NCI-H510A (cell line): ENCODE measurements around the gene FAM120B.

Source experiments
- DNase-seq: peaks from one replicate; lab custom pipeline; 2025; lab: John Stamatoyannopoulos, UW

The FAM120B gene

DNA sequence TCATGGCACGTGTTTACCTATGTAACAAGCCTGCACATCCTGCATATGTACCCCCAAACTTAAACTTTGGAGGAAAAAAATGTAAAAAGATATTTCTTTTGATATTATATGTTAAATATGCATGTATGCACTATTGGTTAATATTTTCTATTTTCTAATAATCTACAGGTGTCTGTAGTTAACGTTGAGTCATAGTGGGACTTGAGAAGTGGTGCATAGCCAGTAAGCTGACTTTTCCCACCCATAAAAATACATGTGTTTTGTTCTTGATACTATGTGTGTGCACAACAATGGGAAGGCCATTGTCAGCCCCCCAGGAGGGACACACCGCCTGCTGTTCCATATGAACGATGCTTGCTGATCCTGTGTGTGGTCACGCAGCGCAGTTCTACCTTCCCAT is 49.1 kb downstream of the FAM120B start:
- no peak for DNase-seq

DNA sequence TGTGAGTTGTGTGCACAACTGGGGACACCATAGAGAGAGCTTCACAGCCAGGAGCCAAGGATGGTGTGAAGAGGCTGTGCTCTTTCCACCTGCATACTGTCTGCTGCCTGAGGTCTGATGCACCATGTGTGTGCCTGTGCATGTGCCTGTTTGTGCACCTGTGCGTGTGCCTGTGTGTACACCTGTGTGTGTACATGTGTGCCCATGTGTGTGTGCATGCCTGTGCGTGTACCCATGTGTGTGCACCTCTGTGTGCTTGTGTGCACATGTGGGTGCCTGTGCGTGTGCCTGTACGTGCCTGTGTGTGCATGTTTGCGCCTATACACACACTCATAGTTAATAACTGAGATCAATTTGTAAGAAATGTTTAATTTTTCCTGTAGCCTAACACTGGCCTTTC is 51.3 kb downstream of the FAM120B start:
- DNase-seq: no peak

DNA sequence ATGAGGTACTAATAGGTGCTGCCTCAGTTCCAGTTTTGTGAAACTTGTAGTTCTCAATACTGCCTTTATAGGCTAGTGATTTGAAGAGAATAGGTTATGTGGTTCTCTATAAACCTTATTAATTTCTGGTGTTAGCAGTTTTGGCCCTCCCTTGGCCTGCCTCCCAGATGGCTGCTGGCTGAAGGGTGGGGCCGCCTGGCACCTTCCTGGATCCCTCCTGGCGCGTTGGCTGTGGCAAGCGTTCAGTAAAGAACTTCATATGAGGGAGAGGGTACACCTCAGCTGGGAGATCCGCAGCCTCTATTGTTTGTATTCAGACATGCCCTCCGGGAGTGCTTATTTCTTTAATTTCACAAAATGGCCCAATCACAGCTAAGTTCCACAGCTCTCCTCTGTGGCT is 51.9 kb downstream of the FAM120B start:
- no peak for DNase-seq

DNA sequence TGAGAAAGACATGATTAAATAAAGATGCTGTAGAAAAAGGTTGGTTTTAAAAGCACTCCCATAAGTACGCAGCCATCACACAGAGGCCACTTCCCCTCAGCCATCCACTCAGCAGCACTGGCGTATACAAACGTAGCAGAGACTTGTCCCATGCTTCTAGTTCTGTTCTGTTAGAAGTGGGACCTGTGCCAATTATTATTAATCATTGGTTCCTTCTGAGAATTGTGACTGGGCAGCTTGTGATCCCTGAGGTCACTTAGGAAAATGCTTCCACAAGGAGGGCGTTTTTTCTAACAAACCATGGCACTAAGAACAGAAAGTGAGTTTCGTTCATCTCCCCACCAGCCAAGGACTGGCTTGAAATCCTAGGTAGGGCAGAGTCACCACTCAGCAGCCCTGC is 53.9 kb downstream of the FAM120B start:
- no peak for DNase-seq

DNA sequence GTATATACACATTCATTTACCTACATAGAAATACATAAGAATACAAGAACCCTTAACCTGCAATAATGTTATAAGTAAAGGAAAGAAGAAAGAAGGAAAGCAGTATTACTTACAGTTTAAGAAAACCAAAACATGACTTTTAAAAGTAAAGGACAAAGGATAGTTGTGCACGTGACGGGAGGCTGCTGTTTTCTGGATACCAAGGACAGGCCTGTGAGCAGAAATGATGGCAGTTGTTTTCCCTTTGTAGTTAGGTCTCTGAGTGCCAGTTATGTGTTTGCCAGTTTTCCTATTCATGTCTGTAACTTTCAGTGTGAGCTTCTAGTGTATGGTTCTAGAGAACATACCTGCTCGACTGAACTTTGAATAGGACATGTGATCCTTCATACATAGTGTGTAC is 54.8 kb downstream of the FAM120B start:
- no peak for DNase-seq

DNA sequence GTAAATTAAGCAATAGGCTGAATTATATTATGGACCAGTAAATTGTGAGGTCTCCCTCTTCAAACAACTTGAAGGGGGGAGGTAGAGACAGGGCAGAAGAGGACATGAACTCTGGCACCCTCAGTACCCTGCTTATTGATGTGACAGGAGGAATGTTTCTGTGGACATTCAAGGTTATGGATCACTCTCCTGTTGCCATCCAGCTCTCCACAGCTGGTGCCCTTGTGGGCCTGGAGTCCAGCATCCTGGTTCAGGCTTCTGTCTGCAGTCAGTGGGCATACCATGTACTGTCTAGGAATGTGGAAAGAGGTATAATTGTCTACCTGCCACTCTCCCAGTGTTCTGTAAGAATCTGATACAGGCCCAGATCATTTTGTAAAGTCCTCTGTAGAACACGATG is 55.6 kb downstream of the FAM120B start:
- no peak for DNase-seq

DNA sequence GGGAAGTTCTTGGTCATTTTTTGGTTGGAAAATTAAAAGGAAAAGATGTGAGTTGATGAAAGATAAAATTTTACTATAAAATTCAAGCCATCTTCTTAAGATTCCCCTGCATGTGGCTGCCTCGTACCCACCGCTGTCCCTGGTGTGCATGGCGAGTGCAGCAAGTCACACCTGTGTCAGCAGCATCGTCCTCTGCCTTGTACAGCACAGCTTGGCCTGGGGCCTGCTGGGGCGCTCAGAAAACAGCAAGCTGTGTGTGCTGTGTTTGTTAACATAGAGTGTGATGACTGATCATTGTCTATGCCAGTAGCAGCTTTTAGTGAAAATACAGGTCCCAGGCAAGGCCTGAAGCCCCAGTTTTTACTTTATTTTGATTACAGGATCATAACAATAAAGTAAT is 56.7 kb downstream of the FAM120B start:
- DNase-seq: no peak

DNA sequence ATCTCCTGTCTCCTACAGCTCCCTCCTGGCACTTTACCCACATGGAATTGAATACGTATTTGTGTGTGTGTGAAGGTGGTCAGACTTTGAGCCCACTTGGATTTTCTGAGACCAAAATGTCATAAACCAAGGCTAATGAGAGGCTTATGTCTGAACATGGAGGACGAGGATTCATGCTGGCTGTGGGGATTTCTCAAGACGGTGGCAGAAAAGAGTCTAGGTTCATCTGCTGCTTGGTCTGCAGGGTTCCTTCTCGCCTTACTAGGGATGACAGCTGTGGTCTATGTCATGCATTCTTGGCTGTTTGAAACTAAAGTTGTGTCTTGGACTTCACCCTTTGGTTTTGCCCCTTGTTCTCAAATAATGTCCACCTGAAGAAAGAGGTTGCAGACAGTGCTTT is 58.6 kb downstream of the FAM120B start:
- no peak for DNase-seq

DNA sequence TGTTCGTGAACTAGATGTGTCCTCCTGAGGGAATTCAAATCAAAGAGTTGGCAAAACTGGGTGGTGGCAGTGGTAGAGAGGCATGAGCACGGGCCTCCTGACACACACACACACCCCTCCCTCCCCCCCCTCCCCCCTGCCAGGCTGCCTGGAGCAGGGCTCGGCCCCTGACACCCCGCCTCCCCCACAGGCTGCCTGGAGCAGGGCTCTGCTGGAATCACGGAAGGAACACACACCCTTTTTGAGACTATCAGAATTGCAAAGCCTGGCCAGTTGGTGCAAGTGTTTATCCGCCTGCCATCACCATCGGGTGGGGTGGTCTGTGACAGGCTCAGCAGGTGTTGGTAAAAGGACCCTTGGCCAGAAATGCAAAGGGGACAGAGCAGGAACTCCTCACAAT is 59.0 kb downstream of the FAM120B start:
- no peak for DNase-seq

DNA sequence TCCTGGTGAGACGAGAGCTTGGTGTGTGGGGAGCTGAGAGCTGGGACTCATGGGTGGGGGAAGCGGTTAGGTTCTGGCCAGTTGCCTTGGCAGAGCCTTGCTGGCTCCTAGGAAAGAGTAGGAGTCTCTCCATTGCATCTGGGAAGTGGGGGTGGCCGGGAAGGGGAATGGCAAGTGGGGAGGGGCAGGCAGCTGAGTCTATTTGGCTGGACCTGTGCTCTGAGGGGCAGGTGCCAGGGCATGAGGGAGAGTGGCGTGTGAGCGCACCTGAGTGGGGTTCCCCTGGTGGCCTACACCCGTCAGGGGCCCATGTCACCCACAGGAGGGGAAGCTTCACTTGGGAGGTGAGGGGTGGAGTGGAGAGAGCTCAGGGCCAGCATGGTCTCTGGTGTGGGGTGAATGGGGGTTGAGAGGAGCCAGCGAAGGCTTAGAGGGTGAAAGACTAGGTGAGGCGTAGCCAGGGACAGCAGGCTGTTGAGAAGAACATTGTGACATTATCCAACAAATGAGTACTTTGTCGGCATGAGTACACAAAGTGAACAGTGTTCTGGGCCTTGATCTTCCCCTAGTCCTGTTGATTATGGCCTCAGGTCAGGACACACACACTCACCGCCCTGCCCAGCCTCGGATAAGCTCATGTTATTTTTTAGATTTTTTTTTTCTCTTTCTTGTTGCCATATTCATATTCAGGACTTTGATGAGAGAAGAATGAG is 59.8 kb downstream of the FAM120B start:
- DNase-seq: no peak

DNA sequence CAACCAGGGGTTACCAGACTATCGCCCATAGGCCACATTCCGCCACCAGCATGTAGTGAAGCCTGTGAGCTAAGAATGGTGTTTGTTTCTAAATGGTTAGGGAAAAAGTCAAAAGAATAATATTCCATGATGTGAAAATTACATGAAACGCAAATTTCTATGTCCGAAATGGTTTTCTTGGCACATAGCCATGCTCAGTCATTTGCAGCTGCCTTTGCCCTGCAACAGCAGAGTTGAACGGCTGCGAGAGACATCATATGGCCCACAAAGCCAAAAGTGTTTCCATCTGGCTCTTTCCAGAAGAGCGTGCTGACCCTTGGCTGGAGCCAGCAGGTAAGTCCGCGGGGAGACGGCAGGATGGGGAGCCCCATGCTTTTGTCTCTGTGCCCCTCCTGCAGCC is 60.7 kb downstream of the FAM120B start:
- DNase-seq: no peak

DNA sequence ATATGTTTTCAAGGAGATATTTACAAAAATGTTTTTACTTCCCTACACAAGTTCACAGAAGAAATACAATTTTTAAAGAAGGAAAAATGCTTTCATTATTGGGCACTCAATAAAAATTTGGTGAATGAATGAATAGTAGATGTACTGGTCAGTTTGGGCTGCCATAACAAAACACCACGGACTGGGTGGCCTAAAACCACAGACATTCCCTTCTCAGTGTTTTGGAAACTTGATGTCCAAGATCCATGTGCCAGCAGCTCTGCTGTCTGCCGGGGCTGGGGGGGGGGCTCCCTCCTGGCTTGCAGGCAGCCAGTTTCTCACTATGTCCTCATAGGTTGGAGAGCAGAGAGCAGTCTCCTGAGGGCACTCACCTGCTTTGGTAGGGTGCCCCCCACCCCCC is 62.0 kb downstream of the FAM120B start:
- no peak for DNase-seq

DNA sequence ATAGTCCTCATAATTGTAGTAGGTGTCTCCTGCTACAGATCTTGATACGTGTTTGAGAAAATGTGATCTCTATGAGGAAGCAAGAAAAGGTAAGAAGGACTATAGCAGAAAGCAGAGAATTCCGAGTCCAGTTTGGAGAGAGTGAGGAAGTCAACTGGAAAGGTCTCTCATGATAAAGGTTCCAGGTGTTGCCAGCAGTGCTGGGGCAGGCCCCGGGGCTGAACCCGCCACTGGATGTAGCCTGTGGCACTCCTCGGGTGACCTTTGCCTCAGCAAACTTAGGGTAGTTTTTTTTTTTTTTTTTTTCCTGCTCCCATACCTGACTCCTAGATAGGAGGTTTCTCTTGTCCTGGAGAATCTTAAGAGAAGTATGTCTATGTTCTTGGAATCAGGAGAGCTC is 62.8 kb downstream of the FAM120B start:
- no peak for DNase-seq

DNA sequence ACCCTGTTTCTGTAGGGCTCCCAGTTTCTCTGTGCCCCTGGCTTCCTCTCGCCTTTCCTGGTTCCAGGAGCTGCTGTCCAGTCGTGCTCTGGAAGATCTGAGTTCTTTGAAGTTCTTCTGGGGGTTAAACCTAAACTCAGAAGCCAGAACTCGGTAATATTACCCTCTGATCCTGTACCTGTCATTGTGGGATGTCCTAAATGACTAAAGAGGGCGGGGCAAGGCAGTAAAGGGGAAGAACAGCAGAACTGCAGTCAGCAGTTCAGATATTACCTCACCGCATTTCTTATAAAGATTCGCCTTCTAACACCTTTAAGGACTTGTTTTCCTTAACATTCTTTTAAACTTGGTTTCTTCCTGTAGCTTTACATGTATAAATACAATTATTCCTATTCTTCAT is 63.9 kb downstream of the FAM120B start:
- no peak for DNase-seq

DNA sequence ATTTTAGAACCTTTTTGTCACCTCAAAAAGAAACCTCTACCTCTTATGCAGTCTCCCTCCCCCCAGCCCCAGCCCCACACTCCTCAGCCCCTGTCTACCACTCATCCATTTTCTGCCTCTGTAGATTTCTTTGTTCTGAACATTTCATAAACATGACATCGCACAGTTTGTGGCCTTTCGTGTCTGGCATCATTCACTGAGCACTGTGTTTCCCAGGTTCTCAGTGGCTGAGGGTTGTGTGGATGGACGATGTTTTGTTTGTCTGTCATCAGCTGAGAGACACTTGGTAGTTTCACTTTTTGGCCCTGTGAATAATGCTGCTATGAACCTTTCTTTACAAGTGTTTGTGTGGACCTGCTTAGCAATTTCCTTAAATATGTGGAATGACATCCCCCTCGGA is 64.5 kb downstream of the FAM120B start:
- no peak for DNase-seq

DNA sequence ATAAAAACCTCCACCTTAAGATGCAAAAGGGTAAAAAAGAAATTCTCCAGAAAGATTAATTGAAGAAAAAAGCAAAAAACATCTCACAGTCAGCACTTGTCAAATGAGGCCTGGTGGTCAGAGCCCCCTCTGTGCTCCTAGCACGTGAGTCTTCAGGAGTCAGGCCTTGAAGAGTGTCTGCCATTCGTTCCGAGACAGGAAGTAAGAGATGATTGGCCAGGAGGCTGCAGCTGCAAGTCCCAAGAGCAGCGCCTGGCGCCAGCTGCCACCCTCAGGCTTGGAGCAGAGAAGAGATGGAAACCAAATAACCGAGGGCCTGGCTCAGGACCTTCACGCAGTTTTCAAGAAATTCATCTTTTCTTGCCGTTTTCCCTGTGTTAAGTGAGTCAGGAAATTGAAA is 65.0 kb downstream of the FAM120B start:
- DNase-seq: peak; percentile 73

DNA sequence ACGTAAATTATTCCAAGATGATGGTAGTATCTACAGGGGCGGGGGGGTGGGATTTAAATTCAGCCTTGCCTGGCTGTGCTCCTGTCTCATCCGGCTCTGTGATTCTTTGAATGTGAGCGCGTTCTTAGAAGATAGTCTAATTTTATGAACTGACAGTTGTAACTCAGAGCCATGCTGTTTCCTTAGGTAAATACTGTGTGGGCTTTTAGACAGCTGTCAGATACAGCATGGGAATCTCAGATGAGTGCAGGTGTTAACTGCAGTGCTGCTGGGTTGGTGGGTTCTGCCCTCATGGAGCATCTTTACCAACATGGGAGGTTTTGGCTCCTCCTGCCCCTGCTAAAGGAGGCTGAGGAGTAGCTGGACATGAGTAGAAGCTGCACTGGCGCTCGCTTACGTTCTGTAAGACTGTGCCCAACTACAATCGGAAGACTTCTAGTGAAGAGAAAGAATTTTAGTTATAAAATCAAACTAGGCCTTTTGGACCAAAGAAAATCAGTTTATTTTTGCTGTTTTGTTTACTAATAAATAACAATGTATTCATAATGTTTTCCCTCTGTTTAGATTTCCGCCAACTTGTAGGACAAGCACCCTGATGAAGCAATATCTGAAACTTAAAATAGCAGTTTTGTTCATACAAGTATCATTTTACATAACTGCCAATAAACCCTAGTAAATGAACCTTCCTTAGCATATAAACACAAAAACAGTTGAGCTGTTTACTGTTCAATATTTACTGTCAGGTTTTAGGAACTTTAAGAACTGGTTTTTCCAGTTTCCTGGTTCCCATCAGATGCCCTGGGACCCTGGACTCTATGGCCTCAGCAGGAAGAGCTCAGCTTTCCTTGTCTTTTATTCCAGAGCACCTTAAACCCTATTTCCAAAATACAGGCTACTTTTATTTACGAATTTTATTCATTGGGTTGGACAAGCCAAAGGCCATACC is 66.1 kb downstream of the FAM120B start:
- no peak for DNase-seq

DNA sequence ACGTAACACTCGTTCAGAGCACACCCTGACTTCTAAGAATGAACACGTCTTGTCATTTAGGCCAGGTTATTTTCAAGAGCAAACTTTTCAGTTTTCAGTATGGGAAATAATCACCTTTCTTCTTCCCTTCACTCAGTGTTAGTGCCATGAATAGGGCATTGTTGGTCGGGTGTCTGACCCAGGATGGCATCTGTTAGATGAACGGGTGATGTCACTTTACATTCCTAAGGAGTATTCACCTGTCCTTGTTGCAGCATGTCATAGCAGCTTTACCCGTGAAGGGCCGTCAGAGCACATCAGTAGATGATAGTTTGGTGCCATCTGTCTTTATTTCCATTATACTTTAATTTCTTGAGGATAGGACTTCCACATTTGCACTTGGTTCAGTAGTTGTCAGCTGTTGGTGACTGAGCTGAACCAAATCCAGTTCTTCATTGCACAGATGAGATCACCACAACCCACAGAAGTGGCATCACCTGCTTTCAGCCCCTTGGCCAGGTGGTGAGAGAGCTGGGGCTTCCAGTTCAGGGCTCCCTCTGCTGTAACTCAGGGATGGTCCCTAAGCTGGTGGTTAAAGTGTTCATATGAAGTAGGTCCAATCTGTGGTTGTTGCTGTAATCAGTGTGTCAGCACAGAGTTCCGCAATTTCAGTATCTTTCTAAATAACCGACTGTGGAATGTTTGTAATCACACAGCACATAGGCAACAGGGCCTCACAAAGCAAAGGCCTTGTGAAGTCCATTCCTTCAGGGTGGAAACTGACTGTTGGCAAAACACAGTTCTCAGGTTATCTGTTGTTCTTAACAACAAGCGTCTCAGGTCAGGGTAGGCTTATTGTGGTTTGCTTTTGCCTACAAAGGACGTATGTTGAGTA is 68.2 kb downstream of the FAM120B start:
- no peak for DNase-seq

DNA sequence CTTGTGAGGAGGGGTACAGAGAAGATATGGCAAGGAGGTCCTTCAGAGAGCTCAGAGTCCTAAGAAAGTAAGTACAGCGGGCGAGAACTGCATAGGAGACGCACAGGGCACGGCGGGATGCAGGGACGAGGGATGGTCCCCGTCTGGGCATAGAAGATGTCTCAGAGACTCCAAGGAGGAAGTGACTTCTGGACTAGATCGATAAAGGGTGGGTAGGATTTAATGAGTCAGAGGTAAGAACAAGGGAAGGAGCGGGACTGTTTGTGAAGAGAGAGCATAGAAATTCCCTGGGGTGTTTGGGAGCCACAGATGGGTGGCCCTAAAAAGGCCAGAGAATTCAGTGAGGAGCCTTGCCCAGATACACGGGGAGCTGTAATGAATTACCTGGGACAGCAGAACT is 69.1 kb downstream of the FAM120B start:
- no peak for DNase-seq

DNA sequence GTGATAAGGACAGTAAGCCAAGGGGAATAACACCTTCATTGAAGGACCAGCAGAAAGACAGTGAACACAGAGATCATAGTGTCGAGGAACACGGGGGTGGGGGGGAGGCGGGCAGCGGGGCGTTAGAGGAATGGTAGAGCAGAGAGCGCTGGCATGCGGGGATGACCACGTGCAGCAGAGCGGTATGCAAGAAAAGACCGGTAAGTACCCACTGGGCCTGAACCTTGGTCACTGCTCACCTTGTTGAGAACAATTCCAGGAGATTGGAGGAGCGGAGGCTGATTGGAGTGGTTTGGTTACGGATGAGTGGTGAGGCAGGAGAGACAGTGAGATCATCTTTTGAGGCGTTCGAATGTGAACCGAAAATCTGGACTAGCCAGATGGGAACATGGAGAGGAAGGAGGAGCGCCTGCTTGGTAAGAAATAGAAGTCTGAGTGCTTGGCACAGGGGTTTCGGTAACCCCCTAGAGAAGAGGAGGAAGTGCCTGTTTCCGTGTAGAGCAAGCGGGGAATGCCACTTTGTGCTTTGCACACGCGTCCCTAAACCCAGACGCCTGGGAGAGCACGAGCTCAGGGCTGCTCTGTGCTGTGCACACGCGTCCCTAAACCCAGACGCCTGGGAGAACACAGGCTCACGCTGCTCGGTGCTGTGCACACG is 70.0 kb downstream of the FAM120B start:
- DNase-seq: peak; percentile 25

DNA sequence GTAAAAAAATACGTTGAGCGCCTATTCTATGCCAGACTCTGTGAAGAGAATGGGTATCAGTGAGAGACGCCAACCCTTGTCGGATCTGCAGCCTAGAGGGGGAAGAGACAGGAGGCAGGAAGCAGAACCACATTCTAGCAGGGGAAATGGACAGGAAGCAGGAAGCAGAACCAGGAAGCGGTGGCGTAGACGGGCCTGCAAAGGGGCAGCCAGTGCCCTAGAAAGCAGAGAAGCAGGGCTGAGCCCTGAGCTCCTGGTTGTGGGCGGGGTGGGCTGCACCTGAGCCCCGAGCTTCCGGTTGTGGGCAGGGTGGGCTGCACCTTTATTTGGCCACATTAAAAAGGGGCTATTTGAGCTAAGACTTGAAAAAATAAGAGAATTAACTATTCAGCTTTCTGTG is 71.9 kb downstream of the FAM120B start:
- no peak for DNase-seq

DNA sequence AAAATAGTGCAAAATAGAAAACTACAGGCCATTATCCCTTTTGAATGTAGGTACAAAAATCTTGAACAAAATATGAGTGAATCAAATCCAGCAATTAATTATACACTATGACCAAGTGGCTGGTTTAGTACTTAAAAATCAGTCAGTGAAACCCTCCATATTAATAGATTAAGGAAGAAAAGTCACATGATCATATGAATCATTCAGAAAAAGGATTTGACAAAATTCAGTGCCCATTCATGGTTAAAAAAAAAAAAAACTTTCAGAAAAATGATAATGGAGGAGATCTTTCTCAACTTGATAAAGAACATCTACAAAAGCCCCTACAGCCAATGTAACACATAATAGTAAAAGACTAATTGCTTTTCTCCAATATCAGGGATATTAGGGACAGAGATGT is 75.0 kb downstream of the FAM120B start:
- DNase-seq: no peak
